Neural cell (in vitro differentiated cells): ENCODE measurements around the gene C16orf74. TPM values are rescaled to one million over a fixed set of nuclear protein-coding genes. Genes with fewer than 3 reads are reported as not detected.

ENCODE experiments used
- H2AFZ ChIP-seq: fragments of 200-600, 300-800 bp; sonication (generic), shearing (Covaris generic); 2 replicates; pipeline ENCODE4 v1.6.0; 2014; ENCODE audit warnings: low read depth, mild to moderate bottlenecking, antibody characterized with exemption, low read length, moderate library complexity
- H3F3A ChIP-seq: fragments of 200-600 bp; shearing (Covaris generic); 2 replicates; pipeline ENCODE4 v1.6.1; 2016; ENCODE audit warnings: mild to moderate bottlenecking, moderate library complexity, mixed read lengths, antibody characterized with exemption, low read length; ENCODE audit not compliant: insufficient read depth, poor library complexity, severe bottlenecking
- H3K27ac ChIP-seq: fragments of 200-600, 300-800 bp; sonication (generic), shearing (Covaris generic); 2 replicates; pipeline ENCODE4 v1.5.1; 2014; ENCODE audit warnings: mild to moderate bottlenecking, low read length, moderate library complexity
- H3K27me3 ChIP-seq: fragments of 300-800, 200-600 bp; sonication (generic), shearing (Covaris generic); 2 replicates; pipeline ENCODE4 v1.6.0; 2014; ENCODE audit warnings: mild to moderate bottlenecking, low read depth, low read length, moderate library complexity; ENCODE audit not compliant: insufficient read depth
- H3K36me3 ChIP-seq: fragments of 300-800, 200-600 bp; sonication (generic), shearing (Covaris generic); 2 replicates; pipeline ENCODE4 v1.5.1; 2014; ENCODE audit warnings: mild to moderate bottlenecking, antibody characterized with exemption, low read length, moderate library complexity; ENCODE audit not compliant: insufficient read depth
- H3K4me2 ChIP-seq: fragments of 300-800, 200-600 bp; sonication (generic), shearing (Covaris generic); 2 replicates; pipeline ENCODE4 v1.6.0; 2014; ENCODE audit warnings: mild to moderate bottlenecking, low read length
- H3K4me3 ChIP-seq: fragments of 300-800, 200-600 bp; sonication (generic), shearing (Covaris generic); 2 replicates; pipeline ENCODE4 v1.5.1; 2014; ENCODE audit warnings: mild to moderate bottlenecking, low read length, moderate library complexity
- H3K79me2 ChIP-seq: fragments of 200-600 bp; shearing (Covaris generic); replicated peaks from 2 replicates; pipeline ENCODE4 v1.6.0; 2014; ENCODE audit warnings: mild to moderate bottlenecking, low read length, moderate library complexity; ENCODE audit not compliant: insufficient read depth
- H3K9ac ChIP-seq: fragments of 300-800, 200-600 bp; sonication (generic), shearing (Covaris generic); 2 replicates; pipeline ENCODE4 v1.6.1; 2016; ENCODE audit warnings: mild to moderate bottlenecking, low read length, mixed read lengths
- H3K9me2 ChIP-seq: fragments of 200-600 bp; shearing (Covaris generic); 2 replicates; pipeline ENCODE4 v1.6.1; 2016; ENCODE audit warnings: mild to moderate bottlenecking, low read length, mixed read lengths; ENCODE audit not compliant: insufficient read depth
- H3K9me3 ChIP-seq: fragments of 200-600, 300-800 bp; sonication (generic), shearing (Covaris generic); 2 replicates; pipeline ENCODE4 v1.6.1; 2016; ENCODE audit warnings: mild to moderate bottlenecking, mixed run types, low read length, moderate library complexity, mixed read lengths
- H4K20me1 ChIP-seq: fragments of 200-600 bp; shearing (Covaris generic); 2 replicates; pipeline ENCODE4 v1.6.1; 2016; ENCODE audit warnings: mild to moderate bottlenecking, mixed run types; ENCODE audit not compliant: insufficient read depth
- EP300 ChIP-seq: fragments of 450-650 bp; conservative IDR thresholded peaks from 2 replicates; pipeline ENCODE4 v1.6.1; 2014; ENCODE audit warnings: antibody characterized with exemption, mild to moderate bottlenecking, moderate library complexity; ENCODE audit not compliant: poor library complexity, severe bottlenecking
- EZH2 ChIP-seq: fragments of 200-600, 300-800 bp; shearing (Covaris generic), sonication (generic); IDR thresholded peaks from 2 replicates; pipeline ENCODE4 v1.6.1; 2014; ENCODE audit warnings: antibody characterized with exemption, low read length, borderline replicate concordance, mild to moderate bottlenecking; ENCODE audit not compliant: insufficient read depth, poor library complexity, severe bottlenecking
- POLR2AphosphoS5 ChIP-seq: IDR thresholded peaks from 2 replicates; pipeline ENCODE4 v1.6.1; 2012
- RAD21 ChIP-seq: fragments of 450-650 bp; conservative IDR thresholded peaks from 2 replicates; pipeline ENCODE4 v1.6.1; 2014; ENCODE audit warnings: antibody characterized with exemption, mild to moderate bottlenecking, moderate library complexity
- SMC3 ChIP-seq: fragments of 450-650 bp; conservative IDR thresholded peaks from 2 replicates; pipeline ENCODE4 v1.6.1; 2014; ENCODE audit warnings: antibody characterized with exemption, mild to moderate bottlenecking, moderate library complexity; ENCODE audit not compliant: poor library complexity
- TAF1 ChIP-seq: IDR thresholded peaks from 2 replicates; pipeline ENCODE4 v1.6.1; 2012; ENCODE audit warnings: low read depth
- polyA plus RNA-seq: library from polyadenylated mRNA; depleted of rRNA; stranded (reverse); fragments of >200 nt; gene quantifications from 2 replicates; pipeline ENCODE4 v1.2.3, GENCODE V29; 2014
- TF ChIP-seq, protein P1 (sequence below): fragments of 450-650 bp; IDR thresholded peaks from 2 replicates; pipeline ENCODE4 v1.5.1; 2014; ENCODE audit warnings: antibody characterized with exemption, mild to moderate bottlenecking, moderate library complexity; ENCODE audit not compliant: poor library complexity, severe bottlenecking
- TF ChIP-seq, protein P2 (sequence below): IDR thresholded peaks from 2 replicates; pipeline ENCODE4 v1.6.1; 2012; ENCODE audit warnings: borderline replicate concordance

C16orf74 gene
- polyA plus RNA-seq, 1 donor from 2014 or later = not detected

DNA sequence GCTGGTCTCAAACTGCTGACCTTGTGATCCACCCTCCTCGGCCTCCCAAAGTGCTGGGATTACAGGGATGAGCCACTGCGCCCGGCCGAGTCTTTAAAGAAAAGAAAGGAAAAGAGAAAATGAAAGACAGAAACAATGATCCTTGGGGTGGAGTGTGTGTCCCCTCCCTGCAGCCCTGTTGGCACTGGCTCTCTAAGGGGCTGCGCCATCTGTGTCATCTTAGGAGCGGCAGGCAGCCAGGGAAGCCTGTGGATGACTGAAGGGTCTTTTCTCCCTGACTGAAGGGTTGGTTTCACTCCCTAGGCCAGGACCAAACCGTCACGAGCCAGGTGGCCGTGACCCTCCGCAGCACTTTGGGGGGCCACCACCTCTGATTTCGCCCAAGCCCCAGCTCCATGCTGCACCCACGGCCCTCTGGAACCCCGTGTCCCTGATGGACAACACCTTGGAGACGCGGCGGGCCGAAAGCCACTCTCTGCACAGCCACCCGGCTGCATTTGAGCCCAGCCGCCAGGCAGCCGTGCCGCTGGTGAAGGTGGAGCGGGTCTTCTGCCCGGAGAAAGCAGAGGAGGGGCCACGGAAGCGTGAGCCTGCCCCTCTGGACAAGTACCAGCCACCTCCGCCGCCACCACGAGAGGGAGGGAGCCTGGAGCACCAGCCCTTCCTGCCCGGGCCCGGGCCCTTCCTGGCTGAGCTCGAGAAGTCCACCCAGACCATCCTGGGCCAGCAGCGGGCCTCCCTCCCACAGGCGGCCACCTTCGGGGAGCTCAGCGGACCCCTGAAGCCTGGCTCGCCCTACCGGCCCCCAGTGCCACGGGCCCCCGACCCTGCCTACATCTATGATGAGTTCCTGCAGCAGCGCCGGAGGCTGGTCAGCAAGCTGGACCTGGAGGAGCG lies 89.8 kb downstream of the C16orf74 start:
- Histone ChIP-seq H3K36me3 (peaks cover 9% of the 10 kb centered on the region), H3K9ac (no peak overlapping the region), H3K4me3 (no peak overlapping the region), H4K20me1 (no peaks in the 10 kb centered on the region), H3K79me2 (no peaks in the 10 kb centered on the region), H3K27me3 (no peaks in the 10 kb centered on the region), H3K4me2 (no peak overlapping the region), H2AFZ (no peak overlapping the region), H3K27ac (no peak overlapping the region), H3F3A (no peaks in the 10 kb centered on the region), H3K9me3 (no peaks in the 10 kb centered on the region), H3K9me2 (no peaks in the 10 kb centered on the region)
- TF ChIP-seq, protein P1, sequence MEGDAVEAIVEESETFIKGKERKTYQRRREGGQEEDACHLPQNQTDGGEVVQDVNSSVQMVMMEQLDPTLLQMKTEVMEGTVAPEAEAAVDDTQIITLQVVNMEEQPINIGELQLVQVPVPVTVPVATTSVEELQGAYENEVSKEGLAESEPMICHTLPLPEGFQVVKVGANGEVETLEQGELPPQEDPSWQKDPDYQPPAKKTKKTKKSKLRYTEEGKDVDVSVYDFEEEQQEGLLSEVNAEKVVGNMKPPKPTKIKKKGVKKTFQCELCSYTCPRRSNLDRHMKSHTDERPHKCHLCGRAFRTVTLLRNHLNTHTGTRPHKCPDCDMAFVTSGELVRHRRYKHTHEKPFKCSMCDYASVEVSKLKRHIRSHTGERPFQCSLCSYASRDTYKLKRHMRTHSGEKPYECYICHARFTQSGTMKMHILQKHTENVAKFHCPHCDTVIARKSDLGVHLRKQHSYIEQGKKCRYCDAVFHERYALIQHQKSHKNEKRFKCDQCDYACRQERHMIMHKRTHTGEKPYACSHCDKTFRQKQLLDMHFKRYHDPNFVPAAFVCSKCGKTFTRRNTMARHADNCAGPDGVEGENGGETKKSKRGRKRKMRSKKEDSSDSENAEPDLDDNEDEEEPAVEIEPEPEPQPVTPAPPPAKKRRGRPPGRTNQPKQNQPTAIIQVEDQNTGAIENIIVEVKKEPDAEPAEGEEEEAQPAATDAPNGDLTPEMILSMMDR = no peak

DNA sequence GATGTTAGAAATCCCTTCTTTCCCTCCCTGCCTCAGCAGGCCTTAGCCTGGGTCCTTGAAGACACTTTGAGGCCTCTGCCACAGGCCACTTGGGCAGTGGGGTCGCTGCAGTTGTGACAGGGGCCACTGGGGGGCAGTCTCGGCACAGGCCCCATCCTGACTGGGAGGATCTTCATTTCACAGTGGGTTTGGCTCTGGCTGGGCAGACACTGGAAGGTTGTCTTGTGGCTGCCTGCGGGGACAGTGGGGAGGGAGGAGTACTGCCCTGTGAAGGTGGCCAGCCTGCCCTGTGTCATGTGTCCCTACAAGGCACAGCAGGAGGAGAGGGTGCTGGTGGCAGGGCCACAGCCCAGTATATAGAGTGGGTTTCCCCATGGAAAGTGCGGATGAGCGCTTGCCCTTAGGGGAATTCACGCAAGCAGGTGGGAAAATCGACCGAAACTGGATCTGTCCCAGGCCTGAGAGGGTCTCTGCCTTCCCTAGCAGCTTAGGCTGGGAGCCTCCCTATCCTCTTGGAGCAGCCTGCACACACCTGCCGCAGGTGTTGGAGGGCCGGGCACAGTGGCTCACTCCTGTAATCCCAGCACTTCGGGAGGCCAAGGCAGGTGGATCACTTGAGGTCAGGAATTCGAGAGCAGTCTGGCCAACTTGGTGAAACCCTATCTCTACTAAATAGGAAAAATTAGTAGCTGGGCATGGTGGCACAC lies 90.9 kb downstream of the C16orf74 start:
- Histone ChIP-seq H3K9ac (no peak overlapping the region), H3K27ac (no peak overlapping the region), H3K9me2 (no peaks in the 10 kb centered on the region), H3K27me3 (no peaks in the 10 kb centered on the region), H3K9me3 (no peaks in the 10 kb centered on the region), H3K4me3 (no peak overlapping the region), H3K4me2 (no peak overlapping the region), H3F3A (no peaks in the 10 kb centered on the region), H3K79me2 (no peaks in the 10 kb centered on the region), H3K36me3 (no peaks in the 10 kb centered on the region), H4K20me1 (no peaks in the 10 kb centered on the region), H2AFZ (no peak overlapping the region)
- no peak for TF ChIP-seq TAF1
- TF ChIP-seq, protein P1 = peak; percentile 72
- TF ChIP-seq, protein P2, sequence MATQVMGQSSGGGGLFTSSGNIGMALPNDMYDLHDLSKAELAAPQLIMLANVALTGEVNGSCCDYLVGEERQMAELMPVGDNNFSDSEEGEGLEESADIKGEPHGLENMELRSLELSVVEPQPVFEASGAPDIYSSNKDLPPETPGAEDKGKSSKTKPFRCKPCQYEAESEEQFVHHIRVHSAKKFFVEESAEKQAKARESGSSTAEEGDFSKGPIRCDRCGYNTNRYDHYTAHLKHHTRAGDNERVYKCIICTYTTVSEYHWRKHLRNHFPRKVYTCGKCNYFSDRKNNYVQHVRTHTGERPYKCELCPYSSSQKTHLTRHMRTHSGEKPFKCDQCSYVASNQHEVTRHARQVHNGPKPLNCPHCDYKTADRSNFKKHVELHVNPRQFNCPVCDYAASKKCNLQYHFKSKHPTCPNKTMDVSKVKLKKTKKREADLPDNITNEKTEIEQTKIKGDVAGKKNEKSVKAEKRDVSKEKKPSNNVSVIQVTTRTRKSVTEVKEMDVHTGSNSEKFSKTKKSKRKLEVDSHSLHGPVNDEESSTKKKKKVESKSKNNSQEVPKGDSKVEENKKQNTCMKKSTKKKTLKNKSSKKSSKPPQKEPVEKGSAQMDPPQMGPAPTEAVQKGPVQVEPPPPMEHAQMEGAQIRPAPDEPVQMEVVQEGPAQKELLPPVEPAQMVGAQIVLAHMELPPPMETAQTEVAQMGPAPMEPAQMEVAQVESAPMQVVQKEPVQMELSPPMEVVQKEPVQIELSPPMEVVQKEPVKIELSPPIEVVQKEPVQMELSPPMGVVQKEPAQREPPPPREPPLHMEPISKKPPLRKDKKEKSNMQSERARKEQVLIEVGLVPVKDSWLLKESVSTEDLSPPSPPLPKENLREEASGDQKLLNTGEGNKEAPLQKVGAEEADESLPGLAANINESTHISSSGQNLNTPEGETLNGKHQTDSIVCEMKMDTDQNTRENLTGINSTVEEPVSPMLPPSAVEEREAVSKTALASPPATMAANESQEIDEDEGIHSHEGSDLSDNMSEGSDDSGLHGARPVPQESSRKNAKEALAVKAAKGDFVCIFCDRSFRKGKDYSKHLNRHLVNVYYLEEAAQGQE = no peak
- peak; percentile 63 for TF ChIP-seq RAD21
- no peak for TF ChIP-seq POLR2AphosphoS5
- no peak for TF ChIP-seq EP300
- peak; percentile 67 for TF ChIP-seq SMC3
- TF ChIP-seq EZH2 = no peak
